ENCODE results near the gene HSPB3. TPM values are rescaled to one million over a fixed set of nuclear protein-coding genes. Genes with fewer than 3 reads are reported as not detected.
"Not testable (repeated sequence)": the region's sequence is repeated elsewhere in the genome, so short reads cannot be mapped to it uniquely, and the experiment has no call there.

Gene HSPB3, protein sequence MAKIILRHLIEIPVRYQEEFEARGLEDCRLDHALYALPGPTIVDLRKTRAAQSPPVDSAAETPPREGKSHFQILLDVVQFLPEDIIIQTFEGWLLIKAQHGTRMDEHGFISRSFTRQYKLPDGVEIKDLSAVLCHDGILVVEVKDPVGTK
- total RNA-seq (2014; rRNA removed; shearing (Covaris generic)), result 4.9 and 9.0 TPM in 2 replicates

DNA sequence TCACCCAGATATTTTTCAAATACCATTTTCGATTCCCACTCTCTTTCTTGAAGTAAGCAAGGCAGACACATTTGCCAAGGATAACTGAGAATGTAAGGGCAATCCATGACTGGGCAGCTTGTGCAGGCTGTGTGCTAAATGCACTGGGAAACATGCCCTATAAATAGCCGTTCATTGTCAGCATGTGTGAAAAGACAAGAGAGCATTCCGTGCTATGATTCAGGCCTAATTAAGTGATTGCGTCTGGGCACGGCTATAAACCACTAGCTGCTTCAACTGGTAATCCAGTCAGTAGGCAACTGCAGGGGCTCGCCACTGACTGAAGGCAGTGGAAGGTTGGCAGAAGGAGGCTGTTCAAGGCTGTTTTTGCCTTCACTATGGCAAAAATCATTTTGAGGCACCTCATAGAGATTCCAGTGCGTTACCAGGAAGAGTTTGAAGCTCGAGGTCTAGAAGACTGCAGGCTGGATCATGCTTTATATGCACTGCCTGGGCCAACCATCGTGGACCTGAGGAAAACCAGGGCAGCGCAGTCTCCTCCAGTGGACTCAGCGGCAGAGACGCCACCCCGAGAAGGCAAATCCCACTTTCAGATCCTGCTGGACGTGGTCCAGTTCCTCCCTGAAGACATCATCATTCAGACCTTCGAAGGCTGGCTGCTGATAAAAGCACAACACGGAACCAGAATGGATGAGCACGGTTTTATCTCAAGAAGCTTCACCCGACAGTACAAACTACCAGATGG is at the start of gene HSPB3:
Gene HSPB3 (plus strand): TSS at position 287 of the 745 bp plus-strand sequence. CDS start 91 bp downstream, at position 378.
- peak; percentile 91 for DNase-seq (ENCODE audit: low read depth)

DNA sequence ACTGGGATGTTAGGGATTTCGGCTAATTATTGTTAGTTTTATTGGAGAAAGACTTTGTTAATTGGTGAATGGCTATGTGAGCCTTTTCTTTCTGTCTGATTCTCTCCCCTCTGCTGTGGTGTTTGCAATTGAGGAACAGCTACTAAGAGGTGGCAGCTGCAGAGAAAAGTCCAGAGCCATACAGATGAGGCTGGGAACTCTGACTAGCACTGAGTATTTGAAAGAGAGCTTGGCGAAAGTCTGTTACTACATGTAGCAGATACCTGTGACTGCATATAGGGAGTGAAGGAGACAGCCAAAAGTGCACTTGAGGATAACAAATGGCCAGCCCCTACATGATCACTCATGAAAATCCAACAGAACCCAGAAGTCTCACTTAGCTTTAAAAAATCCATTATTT is 44.3 kb upstream of the HSPB3 start:
- DNase-seq (ENCODE audit: low read depth), result no peak

DNA sequence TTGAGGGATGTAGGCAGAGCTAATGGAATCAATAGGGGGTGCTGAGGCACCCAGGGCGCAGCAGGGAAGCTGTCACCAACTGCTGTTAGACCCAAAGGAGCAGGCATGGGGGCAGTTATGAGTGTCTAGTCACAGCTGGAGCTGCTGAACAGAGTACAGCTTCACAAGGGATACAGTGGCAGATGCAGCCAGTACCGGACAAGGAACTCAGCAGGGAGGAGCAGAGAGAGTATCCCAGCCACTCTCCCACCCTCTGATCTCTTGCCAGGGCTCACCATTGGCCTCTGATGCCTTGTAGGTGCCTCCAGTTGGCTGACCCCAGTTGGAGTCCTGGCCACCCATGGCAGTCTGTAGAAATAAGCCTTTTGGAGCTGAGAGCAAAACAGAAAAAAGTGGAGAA is 42.6 kb upstream of the HSPB3 start:
- no peak for DNase-seq (ENCODE audit: low read depth)

DNA sequence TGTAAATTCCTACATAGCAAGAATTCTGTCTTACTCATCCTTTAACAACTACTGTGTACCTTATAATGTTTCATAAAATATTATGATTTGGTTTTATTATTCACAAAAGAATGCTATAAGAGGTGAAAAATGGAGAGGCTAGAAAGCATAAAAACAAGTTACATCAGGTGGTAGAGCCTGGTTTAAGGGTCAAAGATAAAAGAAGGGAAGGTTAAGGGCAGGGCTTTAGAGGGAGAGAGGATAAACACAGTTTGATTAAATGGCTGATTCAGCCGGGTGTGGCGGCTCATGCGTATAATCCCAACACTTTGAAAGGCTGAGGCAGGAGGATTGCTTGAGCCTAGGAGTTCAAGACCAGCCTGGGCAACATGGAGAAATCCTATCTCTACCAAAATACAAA is 40.4 kb upstream of the HSPB3 start:
- no peak for DNase-seq (ENCODE audit: low read depth)

DNA sequence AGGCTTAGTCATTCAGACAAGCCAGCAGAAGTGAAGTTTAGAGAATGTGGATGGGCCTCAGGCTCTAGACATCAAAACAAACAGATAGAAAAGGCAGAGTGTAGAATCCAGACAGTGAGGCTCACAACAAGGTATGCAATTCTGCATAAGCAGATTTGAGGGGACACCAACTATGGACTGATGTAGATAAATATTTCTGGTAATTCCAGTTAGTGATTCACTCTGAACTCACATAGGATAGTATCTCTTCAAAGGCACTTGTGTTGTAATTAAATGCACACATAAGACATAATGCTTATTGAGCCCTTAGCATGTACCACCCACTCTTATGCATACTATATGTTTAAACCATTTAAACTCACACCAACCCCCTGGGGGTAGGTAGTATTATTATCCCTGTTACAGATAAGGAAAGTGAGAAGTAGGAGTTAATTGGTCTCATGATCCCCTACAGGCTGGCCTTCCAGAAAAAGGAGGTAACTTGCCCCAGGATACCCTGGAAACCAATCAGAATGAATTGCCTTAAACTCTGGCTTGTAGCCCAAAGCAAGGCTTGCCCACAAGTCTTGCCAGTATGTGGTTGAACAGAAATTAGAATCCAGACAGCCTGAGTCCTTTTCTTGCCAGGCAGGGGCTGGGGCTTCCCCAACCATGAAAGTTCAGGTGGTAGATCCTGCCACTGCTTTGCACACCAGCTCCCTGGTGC is 39.5 kb upstream of the HSPB3 start:
- peak; percentile 60 for DNase-seq (ENCODE audit: low read depth)

DNA sequence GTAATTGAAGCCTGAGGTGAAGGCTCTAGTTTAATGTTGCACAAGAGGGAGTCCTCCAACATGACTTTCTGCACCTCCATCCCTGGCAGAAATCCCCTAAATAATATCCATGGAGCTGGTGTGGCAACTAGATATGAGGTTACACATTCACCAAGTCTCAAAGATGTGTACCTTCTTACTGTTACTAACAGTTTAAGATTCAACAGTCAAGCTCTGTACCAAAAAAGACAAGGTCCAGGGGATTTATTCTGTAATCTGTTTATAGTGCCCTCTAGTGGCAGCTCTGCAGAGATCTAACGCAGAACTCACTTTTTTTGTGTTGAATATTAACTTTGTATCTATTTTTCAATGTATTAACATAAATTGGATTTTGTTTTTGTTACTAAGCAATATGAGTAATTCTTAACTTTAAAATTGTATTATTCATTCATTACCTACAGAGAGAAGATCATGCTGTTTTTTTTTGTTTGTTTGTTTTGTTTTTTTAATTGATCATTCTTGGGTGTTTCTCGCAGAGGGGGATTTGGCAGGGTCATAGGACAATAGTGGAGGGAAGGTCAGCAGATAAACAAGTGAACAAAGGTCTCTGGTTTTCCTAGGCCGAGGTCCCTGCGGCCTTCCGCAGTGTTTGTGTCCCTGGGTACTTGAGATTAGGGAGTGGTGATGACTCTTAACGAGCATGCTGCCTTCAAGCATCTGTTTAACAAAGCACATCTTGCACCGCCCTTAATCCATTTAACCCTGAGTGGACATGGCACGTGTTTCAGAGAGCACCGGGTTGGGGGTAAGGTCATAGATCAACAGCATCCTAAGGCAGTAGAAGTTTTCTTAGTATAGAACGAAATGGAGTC is 35.7 kb upstream of the HSPB3 start:
- DNase-seq (ENCODE audit: low read depth), result peak; percentile 63

DNA sequence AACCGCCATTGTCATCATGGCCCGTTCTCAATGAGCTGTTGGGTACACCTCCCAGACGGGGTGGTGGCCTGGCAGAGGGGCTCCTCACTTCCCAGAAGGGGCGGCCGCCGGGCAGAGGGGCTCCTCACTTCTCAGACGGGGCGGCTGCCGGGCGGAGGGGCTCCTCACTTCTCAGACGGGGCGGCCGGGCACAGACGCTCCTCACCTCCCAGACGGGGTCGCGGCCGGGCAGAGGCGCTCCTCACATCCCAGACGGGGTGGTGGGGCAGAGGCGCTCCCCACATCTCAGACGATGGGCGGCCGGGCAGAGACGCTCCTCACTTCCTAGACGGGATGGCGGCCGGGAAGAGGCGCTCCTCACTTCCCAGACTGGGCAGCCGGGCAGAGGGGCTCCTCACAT is 35.0 kb upstream of the HSPB3 start:
- DNase-seq (ENCODE audit: low read depth), result not testable (repeated sequence)

DNA sequence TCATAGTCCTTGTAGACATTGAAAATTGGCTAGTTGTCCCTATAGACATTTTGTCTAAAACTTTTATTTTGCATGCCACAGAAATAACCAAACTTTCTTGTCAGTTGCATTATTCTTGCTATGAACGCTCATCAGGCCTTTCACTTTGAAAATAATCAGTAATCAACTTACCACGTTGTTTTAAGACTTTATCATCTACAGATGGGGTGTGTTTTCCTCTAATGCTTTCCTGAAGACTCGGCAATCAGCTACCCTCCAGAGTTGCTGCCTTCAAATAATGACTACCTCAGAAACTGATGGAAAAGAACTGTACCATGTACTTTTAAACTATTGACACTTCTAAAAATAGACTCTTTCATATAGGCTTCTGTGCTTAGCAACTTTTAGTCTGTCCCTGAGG is 33.5 kb upstream of the HSPB3 start:
- no peak for DNase-seq (ENCODE audit: low read depth)

DNA sequence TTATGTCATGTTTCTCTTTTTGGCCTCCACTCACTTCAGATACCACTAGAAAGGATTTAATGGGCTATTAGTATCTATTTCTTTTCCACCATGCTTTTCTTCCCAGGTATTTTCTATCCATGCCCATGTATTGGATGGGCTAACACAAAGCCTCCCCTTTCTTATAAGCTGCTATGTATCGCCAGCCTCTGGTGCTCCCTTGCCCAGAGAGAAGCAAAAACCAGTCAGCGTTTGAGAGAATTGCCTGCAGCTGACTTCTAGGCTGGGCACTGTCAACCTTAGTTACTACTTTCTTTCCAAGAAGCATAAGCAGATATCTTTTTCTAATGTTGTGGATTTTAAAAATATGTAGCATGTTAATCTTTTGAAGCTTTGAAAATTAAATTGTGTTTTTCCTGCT is 30.2 kb upstream of the HSPB3 start:
- DNase-seq (ENCODE audit: low read depth), result no peak

DNA sequence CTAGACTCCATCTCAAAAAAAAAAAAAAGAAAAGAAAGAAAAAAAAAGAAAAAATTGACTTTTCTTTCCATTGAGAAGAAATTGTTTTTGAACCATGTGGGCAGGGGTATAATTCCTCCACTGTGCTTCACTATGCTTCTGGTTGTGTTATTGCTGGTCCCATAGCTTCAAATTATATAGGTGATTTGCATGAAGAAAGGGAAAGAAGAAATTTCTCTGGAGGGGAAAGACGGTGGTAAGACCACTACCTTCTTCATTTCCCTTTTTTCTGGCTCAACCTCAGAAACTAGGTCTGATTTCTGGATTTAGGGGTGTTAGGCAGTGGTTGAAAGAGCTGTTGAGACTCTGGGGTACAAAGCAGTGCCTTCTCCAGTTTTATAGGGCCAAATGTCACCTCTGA is 29.3 kb upstream of the HSPB3 start:
- DNase-seq (ENCODE audit: low read depth), result no peak

DNA sequence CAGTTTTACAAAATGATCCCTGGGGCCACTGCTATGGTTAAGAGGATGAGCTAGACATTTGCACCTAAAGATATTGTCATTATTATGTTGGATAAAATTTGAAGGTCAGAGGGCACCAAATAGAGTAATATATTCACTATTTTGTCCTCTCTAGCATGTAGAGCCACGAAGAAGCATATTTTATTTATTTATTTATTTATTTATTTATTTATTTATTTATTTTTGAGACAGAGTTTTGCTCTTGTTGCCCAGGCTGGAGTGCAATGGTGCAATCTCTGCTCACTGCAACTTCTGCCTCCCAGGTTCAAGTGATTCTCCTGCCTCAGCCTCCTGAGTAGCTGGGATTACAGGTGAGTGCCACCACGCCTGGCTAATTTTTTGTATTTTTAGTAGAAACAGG is 20.8 kb upstream of the HSPB3 start:
- not testable (repeated sequence) for DNase-seq (ENCODE audit: low read depth)

DNA sequence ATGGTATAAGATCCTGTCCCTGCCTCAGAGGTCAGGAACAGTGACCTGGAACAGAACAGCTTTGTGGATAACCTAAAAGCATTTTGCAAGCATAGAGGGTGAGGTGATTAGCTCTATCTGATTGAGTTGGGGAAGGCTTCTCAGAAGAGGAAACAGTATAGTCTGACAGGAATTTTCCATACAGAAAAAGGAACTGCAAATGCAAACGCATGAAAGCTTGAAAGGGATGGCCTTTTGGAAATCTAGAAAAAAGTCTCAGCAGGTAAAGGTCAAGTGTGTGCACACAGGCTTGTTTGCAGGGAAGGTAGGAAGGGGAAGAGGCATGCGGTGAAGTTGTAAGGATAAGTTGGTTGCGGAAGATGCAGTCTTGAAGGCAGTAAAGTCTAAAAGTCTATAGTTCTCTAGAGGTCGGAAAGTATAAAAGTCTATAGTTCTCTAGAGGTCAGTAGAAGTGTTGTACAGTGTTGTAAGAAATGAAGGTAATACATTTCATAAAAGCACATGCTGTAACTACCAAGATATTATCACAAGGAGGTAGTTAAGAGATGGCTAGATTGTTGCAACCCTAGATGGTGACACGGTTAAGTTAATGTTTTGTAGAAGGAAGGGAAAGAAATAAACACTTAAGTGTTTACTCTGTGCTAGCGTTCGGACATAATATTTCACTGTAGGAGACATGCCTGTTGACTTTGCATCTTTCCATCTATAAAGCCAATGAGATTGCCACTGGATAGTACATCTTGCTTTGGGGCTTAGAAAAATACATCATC is 16.7 kb upstream of the HSPB3 start:
- no peak for DNase-seq (ENCODE audit: low read depth)

DNA sequence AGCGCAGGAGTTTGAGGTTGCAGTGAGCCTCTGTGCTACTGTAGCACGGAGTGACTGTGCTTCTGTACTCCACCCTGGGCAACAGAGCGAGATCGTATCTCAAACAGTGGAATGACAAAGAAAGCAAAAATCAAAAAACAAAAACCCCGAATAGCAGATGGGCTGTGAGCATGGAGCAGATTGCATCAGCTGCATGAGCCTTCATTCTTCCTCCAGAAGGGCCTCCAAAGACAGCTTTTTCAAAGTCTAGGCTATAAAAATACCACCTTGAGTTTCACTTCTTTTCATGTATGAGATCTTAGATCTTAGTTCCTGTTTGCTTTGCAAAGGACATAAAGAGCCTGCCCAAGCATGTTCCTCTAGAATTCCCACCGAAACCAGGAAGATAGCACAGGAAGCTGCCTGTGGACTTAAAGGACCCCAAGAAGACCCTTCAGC is 15.0 kb upstream of the HSPB3 start:
- no peak for DNase-seq (ENCODE audit: low read depth)

DNA sequence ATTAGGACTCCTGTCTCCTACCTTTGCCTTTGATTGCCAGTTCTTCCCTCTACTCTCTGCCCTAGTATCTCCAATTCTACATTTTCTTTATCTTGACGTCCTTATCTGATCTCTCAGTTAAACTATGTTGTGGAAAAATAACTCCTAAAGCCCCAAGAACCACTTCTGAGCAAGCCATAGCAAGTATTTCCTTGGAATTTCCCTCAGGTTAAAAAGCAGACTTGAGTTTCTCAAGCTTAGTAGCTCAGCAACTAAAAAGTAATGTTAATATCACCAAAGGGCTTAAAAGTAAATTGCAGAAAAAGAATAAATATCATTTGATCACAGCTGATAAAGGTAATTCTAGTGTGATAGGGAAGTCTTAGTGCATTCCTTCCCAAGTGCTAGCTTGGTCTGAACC is 13.2 kb upstream of the HSPB3 start:
- DNase-seq (ENCODE audit: low read depth), result no peak

DNA sequence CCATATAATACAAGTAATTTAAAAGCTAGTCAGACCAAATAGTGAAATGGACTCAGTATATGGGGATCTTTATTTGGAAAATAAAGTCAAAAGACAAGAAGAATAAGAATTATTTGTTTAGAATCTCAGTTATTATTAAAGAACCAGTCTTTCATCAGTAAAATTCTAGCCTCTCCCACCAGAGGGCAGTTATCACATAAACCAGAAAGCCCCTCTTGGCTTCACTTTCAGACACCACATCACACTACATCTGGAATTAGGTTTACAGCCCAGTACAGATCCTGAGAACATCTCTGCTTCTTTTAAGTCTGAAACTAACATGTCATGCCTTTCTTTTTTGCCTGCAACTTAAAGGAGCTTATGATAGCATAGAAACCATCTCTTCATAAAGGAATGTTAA is 12.2 kb upstream of the HSPB3 start:
- peak; percentile 39 for DNase-seq (ENCODE audit: low read depth)

DNA sequence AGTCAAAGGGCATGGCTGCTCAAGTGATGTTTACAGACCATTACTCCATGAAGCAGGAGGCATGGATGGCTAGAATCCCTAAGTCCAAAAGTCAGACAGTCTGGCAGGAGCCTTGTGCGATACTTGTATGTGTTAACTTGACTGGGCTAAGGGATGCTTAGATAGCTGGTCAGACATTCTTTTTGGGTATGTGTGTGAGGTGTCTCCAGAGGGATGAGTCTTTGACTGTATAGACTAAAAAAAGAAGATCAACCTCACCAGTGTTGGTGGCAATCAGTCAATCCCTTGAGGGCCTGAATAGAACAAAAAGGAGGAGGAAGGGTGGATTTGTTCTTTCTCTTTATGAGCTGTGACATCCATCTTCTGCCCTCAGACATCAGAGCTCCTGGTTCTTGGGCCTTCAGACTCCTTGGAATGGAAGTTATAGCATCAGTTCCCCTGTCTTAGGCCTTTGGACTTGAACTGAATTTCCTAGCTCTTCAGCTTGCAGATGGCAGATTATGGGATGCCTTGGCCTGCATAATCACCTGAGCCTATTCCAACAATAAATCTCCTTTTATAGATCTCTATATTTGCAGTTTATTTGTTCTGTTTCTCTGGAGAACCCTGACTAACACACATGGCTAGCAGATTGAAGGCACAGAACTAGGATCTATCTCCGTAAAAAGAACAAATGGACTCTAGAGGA is 9.7 kb upstream of the HSPB3 start:
- no peak for DNase-seq (ENCODE audit: low read depth)

DNA sequence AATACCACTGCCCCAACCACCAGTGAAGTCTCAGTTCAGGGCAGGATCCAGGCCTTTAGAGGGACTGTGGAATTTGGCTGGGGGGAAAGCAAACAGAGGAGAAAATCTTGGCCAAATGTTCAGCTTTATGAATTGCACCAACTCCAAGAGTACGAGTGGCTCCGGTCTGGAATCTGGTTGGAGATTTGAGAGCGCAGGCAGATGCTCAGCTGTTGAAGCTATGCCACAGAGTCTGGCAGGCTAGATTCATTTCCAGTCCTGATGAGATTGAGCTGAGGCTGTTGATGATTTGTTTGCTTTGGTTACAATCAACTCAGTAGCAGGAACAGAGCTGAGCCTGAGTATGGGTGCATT is 9.1 kb upstream of the HSPB3 start:
- no peak for DNase-seq (ENCODE audit: low read depth)

DNA sequence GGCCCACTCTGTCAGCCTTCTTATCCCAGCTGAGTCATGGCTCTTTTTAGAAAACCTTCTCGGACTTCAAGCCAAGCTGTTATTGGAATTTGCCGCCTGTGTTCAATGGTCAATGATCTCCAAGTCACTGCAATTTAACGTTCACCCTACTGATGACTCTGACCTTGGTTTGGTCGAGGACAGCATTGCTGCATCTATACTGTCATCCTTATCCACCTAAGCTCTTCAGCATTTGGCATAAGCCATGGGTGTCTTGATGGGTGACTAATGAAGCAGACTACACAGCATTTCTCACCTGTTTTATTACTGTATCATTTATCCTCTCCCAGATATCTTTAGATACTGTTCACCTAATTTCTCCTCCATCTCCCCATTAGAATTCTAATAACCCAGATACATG is 5.6 kb upstream of the HSPB3 start:
- DNase-seq (ENCODE audit: low read depth), result no peak

DNA sequence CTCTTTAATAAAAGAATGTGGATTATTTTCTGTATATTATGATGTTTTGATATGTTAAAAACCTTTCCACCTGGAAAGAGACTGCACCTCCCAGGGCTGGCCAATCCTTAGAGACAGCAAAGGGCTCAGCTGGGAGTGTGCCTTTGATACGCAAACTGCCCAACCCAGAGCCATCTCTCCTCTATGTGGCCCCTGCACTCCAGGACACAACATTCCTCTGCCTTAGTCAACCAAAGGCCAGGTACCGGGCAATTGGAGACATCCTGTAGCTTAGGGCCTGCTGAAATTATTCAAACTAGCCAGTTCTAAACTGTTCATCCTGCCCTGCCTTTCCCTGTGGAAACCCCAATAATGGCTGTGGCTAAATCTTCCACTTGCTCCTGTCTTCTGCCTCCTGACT is 5.0 kb upstream of the HSPB3 start:
- DNase-seq (ENCODE audit: low read depth), result no peak

DNA sequence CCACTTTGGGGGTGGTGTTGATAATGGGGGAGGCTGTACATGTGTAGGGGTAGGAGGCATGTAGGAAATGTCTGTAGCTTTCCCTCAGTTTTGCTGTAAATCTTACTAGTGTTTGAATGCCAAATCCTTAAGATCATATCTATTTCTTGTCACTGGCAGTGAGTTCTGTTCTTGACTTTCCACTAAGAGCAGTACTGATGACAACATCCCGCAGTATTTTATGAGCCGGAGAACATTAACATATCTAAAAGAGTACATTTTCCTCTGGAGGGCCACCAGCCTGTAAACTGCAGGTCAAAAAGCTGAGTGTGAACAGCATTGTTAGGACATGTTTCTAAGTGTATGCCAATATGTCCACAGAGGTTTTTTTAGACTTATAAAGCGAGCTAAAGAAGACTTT is 2.5 kb upstream of the HSPB3 start:
- DNase-seq (ENCODE audit: low read depth), result no peak

DNA sequence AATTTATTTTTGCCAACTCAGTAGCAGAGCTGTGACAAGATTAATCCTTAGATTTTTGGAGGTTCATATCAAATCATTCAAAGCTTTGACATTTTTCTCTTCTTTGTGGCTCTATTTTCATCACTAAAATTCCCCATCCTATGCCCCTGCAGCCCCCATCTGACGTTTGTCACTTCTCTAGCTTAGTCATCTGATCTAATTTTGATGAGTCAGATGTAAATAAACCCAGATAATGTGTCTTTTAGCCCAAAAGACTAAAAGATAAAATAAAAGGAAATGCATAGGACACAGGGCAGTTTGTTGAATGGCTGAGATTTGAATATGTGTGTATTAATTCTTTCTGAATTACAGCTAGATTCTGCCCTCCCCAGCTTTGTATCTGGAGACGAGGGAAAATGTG is 897 bp upstream of the HSPB3 start:
- peak; percentile 31 for DNase-seq (ENCODE audit: low read depth)
